ENCODE measurements around the gene TP53I11.

The TP53I11 gene

DNA sequence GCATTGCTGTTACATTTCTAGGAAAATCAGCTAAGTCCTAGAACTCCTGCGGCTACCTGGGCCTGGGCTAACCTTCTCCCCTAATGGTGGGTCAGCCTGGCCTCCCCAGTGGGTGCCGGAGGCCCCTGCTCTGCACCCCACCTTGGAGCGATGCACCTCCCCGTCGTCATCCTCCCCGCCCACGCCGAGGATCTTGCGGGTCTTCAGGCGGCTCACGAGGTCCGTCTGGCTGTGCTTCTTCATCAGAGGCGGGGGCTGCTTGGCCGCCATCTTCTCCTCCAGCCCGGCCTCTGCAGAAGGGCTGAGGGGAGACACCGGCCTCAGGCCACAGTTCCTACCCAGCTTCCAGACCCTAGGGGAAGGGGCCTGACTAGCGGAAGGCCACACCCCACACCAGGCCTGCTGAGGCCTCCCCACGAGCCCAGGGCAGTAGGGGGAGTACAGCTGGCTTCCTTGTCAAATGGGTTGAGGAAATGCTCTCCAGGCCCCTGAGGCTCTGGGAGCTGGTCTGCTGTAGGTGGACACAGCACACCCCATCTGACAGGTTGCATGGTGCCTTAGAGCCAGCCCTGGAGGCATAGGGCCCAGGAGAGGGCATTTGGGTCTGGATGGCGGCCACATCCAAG lies 12.5 kb downstream of the TP53I11 start:
- ATAC-seq: no peak
- no peak for TF ChIP-seq PPARA (CRISPR knock-in tag; IDR thresholded peaks at IDR 0.05; ENCODE audit: borderline replicate concordance)
- TF ChIP-seq RARB (CRISPR knock-in tag; IDR thresholded peaks at IDR 0.05): no peak
- TF ChIP-seq ZNF8 (CRISPR knock-in tag; IDR thresholded peaks at IDR 0.05): no peak
- no peak for TF ChIP-seq ISL1 (CRISPR knock-in tag; IDR thresholded peaks at IDR 0.05)
- TF ChIP-seq, protein P1, sequence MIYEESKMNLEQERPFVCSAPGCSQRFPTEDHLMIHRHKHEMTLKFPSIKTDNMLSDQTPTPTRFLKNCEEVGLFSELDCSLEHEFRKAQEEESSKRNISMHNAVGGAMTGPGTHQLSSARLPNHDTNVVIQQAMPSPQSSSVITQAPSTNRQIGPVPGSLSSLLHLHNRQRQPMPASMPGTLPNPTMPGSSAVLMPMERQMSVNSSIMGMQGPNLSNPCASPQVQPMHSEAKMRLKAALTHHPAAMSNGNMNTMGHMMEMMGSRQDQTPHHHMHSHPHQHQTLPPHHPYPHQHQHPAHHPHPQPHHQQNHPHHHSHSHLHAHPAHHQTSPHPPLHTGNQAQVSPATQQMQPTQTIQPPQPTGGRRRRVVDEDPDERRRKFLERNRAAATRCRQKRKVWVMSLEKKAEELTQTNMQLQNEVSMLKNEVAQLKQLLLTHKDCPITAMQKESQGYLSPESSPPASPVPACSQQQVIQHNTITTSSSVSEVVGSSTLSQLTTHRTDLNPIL (CRISPR knock-in tag; IDR thresholded peaks at IDR 0.05; ENCODE audit: low read depth): no peak
- no peak for TF ChIP-seq ESRRG (CRISPR knock-in tag; IDR thresholded peaks at IDR 0.05)
- no peak for TF ChIP-seq ZNF70 (CRISPR knock-in tag; IDR thresholded peaks at IDR 0.05)
- no peak for TF ChIP-seq TOX (CRISPR knock-in tag; IDR thresholded peaks at IDR 0.05; ENCODE audit: borderline replicate concordance)
- TF ChIP-seq ZC3H10 (CRISPR knock-in tag; IDR thresholded peaks at IDR 0.05): no peak
- TF ChIP-seq, protein P2, sequence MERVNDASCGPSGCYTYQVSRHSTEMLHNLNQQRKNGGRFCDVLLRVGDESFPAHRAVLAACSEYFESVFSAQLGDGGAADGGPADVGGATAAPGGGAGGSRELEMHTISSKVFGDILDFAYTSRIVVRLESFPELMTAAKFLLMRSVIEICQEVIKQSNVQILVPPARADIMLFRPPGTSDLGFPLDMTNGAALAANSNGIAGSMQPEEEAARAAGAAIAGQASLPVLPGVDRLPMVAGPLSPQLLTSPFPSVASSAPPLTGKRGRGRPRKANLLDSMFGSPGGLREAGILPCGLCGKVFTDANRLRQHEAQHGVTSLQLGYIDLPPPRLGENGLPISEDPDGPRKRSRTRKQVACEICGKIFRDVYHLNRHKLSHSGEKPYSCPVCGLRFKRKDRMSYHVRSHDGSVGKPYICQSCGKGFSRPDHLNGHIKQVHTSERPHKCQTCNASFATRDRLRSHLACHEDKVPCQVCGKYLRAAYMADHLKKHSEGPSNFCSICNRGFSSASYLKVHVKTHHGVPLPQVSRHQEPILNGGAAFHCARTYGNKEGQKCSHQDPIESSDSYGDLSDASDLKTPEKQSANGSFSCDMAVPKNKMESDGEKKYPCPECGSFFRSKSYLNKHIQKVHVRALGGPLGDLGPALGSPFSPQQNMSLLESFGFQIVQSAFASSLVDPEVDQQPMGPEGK (CRISPR knock-in tag; IDR thresholded peaks at IDR 0.05; ENCODE audit: borderline replicate concordance): no peak
- no peak for TF ChIP-seq CSDC2 (CRISPR knock-in tag; IDR thresholded peaks at IDR 0.05)
- TF ChIP-seq, protein P3, sequence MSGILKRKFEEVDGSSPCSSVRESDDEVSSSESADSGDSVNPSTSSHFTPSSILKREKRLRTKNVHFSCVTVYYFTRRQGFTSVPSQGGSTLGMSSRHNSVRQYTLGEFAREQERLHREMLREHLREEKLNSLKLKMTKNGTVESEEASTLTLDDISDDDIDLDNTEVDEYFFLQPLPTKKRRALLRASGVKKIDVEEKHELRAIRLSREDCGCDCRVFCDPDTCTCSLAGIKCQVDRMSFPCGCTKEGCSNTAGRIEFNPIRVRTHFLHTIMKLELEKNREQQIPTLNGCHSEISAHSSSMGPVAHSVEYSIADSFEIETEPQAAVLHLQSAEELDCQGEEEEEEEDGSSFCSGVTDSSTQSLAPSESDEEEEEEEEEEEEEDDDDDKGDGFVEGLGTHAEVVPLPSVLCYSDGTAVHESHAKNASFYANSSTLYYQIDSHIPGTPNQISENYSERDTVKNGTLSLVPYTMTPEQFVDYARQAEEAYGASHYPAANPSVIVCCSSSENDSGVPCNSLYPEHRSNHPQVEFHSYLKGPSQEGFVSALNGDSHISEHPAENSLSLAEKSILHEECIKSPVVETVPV (CRISPR knock-in tag; IDR thresholded peaks at IDR 0.05): no peak
- TF ChIP-seq GLIS3 (CRISPR knock-in tag; IDR thresholded peaks at IDR 0.05): no peak
- TF ChIP-seq ARNTL (CRISPR knock-in tag; IDR thresholded peaks at IDR 0.05; ENCODE audit: borderline replicate concordance, low read depth): no peak

DNA sequence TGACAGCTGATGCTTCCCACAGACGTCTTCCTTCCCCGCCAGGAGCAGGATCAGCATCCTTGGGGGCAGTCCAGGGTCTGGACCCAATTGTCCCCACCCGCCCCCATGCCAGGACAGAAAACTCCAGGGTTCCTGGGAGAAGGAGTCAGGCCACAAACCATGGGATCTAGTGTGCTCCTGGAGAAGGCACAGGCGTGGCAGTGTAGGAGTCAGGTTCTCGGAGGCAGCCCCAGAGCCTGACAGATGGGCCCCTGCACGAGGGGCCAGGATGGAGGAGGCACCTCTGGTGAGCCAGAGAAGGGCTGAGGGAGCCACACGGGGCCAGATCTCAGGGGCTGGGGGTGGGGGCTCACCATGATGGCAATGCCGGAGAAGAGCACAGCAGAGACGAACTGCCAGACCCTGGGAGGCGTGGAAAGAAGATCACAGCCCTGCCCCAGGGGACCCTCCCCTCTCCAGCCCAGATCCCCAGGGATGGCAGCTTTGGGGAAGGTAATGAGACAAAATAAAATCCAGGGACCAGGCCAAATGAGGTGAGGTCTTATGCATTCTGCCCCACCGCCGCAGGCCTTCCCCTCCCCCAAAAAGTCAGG lies 13.6 kb downstream of the TP53I11 start:
- ATAC-seq: no peak; the same call in 2 of the 3 replicates
- no peak for TF ChIP-seq ARNTL (CRISPR knock-in tag; IDR thresholded peaks at IDR 0.05; ENCODE audit: borderline replicate concordance, low read depth)
- TF ChIP-seq ZC3H10 (CRISPR knock-in tag; IDR thresholded peaks at IDR 0.05): no peak
- no peak for TF ChIP-seq ISL1 (CRISPR knock-in tag; IDR thresholded peaks at IDR 0.05)
- no peak for TF ChIP-seq ZNF8 (CRISPR knock-in tag; IDR thresholded peaks at IDR 0.05)
- no peak for TF ChIP-seq GLIS3 (CRISPR knock-in tag; IDR thresholded peaks at IDR 0.05)
- no peak for TF ChIP-seq ZFP30 (CRISPR knock-in tag; IDR thresholded peaks at IDR 0.05)

DNA sequence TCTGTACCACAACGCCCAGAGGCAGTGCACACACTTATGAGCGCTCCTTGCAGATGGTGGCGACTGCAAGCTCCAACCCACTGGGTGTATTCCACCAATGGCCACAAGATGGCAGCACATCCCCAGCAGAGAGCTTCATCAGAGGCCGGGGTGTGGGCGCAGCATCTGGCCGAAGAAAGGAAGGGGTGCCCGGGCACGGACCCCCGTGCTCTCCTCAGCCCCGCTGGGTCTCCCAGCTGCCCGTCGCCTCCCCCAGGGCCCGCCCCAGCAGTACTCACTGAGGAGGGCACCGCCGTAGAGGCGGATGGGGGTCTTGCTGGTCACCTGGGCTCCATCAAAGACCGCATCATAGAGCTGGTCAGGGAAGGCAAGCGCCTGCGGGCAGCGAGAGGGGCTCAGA lies 14.2 kb downstream of the TP53I11 start:
- peak; percentile 96 for ATAC-seq
- no peak for TF ChIP-seq BACH2 (CRISPR knock-in tag; IDR thresholded peaks at IDR 0.05; ENCODE audit: borderline replicate concordance)
- no peak for TF ChIP-seq PPARA (CRISPR knock-in tag; IDR thresholded peaks at IDR 0.05; ENCODE audit: borderline replicate concordance)
- TF ChIP-seq OSR1 (CRISPR knock-in tag; IDR thresholded peaks at IDR 0.05): no peak

DNA sequence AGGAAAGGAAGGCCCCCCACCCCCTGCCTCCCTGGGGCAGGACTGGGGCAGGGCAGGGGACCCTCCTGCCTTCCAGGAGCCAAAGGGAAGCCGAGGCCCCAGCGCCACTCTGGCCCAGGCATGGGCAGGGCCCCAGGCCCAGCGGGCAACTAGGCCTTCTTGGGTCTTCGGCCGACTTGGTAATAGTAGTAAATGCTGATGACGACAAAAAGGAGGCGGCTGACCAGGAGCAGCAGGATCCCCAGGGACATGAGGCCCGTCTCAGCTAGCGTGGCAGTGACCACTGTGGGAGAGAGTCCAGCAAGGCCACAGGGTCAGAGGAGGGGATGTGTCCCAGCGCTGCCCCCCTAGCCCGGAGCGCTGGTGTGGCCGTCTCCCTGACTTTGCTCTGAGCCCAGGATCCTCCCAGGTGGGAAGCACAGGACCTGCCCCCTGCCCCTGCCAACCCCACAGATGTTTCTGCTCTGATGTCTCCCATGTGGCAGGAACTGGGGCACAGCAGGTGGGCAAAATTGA lies 15.9 kb downstream of the TP53I11 start:
- TF ChIP-seq ESRRG (CRISPR knock-in tag; IDR thresholded peaks at IDR 0.05): no peak
- TF ChIP-seq, protein P3 (CRISPR knock-in tag; IDR thresholded peaks at IDR 0.05): no peak
- TF ChIP-seq GLIS3 (CRISPR knock-in tag; IDR thresholded peaks at IDR 0.05): no peak
- TF ChIP-seq, protein P4, sequence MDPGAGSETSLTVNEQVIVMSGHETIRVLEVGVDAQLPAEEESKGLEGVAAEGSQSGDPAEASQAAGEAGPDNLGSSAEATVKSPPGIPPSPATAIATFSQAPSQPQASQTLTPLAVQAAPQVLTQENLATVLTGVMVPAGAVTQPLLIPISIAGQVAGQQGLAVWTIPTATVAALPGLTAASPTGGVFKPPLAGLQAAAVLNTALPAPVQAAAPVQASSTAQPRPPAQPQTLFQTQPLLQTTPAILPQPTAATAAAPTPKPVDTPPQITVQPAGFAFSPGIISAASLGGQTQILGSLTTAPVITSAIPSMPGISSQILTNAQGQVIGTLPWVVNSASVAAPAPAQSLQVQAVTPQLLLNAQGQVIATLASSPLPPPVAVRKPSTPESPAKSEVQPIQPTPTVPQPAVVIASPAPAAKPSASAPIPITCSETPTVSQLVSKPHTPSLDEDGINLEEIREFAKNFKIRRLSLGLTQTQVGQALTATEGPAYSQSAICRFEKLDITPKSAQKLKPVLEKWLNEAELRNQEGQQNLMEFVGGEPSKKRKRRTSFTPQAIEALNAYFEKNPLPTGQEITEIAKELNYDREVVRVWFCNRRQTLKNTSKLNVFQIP (CRISPR knock-in tag; IDR thresholded peaks at IDR 0.05; ENCODE audit: borderline replicate concordance, low read depth): no peak
- no peak for TF ChIP-seq ISL1 (CRISPR knock-in tag; IDR thresholded peaks at IDR 0.05)
- no peak for TF ChIP-seq ZNF565 (CRISPR knock-in tag; conservative IDR thresholded peaks at IDR 0.05; ENCODE audit: low read depth)
- no peak for TF ChIP-seq ZNF70 (CRISPR knock-in tag; IDR thresholded peaks at IDR 0.05)
- no peak for TF ChIP-seq ARNTL (CRISPR knock-in tag; IDR thresholded peaks at IDR 0.05; ENCODE audit: borderline replicate concordance, low read depth)
- TF ChIP-seq RARB (CRISPR knock-in tag; IDR thresholded peaks at IDR 0.05): no peak
- no peak for ATAC-seq
